ENCODE data around the gene WDR37.
A peak's percentile ranks its signal among the peaks of the same experiment; 100 is the strongest.

The WDR37 gene

GRCh38 chr10:1130995-1131790, 75.0 kb downstream of the WDR37 start:
- DNase-seq: peak; percentile 19

- peak; percentile 22 for DNase-seq
Observed at GRCh38 chr10:1132584-1132983, 76.4 kb downstream of the WDR37 start.

GRCh38 chr10:1133495-1134045, 77.4 kb downstream of the WDR37 start:
- DNase-seq: peak; percentile 18

GRCh38 chr10:1134156-1134555, 78.0 kb downstream of the WDR37 start:
- DNase-seq: no peak

GRCh38 chr10:1136268-1136667, 80.1 kb downstream of the WDR37 start:
- DNase-seq: no peak

- DNase-seq: peak; percentile 6
Observed at GRCh38 chr10:1137499-1138163, 81.4 kb downstream of the WDR37 start.

GRCh38 chr10:1138529-1138928, 82.3 kb downstream of the WDR37 start:
- DNase-seq: no peak

- DNase-seq: no peak
Observed at GRCh38 chr10:1141261-1141660, 85.1 kb downstream of the WDR37 start.

- DNase-seq: no peak
Observed at GRCh38 chr10:1141701-1142100, 85.5 kb downstream of the WDR37 start.

- peak; percentile 32 for DNase-seq
Observed at GRCh38 chr10:1142596-1142995, 86.4 kb downstream of the WDR37 start.

GRCh38 chr10:1147810-1148209, 91.6 kb downstream of the WDR37 start:
- no peak for DNase-seq

- no peak for DNase-seq
Observed at GRCh38 chr10:1148855-1149605, 92.8 kb downstream of the WDR37 start.

GRCh38 chr10:1149793-1150637, 93.8 kb downstream of the WDR37 start:
- no peak for DNase-seq

- DNase-seq: no peak
Observed at GRCh38 chr10:1150638-1150955, 94.4 kb downstream of the WDR37 start.

GRCh38 chr10:1151076-1152033, 95.2 kb downstream of the WDR37 start:
- DNase-seq: peak; percentile 10

- peak; percentile 11 for DNase-seq
Observed at GRCh38 chr10:1152386-1153250, 96.4 kb downstream of the WDR37 start.

GRCh38 chr10:1153251-1153763, 97.1 kb downstream of the WDR37 start:
- no peak for DNase-seq

GRCh38 chr10:1153805-1154351, 97.7 kb downstream of the WDR37 start:
- peak; percentile 13 for DNase-seq

- DNase-seq: peak; percentile 13
Observed at GRCh38 chr10:1154531-1155295, 98.5 kb downstream of the WDR37 start.

Measured in stimulated activated CD8-positive, alpha-beta memory T cell treated with anti-CD3 and anti-CD28 coated beads, Interleukin-4, amount 100 ng/mL, for 48 hours (primary cell).